ENCODE data around the gene GOLGA6L7.
"Not testable (repeated sequence)": the region's sequence is repeated elsewhere in the genome, so short reads cannot be mapped to it uniquely, and the experiment has no call there.

Gene GOLGA6L7

DNA sequence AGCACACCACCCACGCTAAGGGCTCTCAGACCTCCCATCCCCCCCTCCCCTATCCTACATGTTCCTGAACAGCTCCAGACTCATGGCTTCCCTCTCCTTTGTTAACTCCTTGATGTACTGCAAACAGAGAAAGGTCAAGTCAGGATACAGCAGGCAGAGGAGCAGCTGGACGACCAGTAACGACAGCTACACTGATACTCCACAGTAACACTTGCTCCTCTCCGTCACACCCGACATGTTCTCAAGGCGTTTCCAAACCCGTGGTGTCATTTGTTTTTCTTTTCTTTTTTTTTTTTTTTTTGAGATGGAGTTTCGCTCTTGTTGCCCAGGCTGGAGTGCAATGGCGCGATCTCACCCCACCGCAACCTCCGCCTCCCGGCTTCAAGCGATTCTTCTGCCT, 4.3 kb downstream of the GOLGA6L7 start:
- DNase-seq (ENCODE audit: low read depth in 4 of 4, low spot score in 1 of 4): not testable (repeated sequence)

GRCh38 chr15:28843520-28843919, 4.9 kb downstream of the GOLGA6L7 start:
- not testable (repeated sequence) for DNase-seq (ENCODE audit: low read depth in 4 of 4, low spot score in 1 of 4)

DNA sequence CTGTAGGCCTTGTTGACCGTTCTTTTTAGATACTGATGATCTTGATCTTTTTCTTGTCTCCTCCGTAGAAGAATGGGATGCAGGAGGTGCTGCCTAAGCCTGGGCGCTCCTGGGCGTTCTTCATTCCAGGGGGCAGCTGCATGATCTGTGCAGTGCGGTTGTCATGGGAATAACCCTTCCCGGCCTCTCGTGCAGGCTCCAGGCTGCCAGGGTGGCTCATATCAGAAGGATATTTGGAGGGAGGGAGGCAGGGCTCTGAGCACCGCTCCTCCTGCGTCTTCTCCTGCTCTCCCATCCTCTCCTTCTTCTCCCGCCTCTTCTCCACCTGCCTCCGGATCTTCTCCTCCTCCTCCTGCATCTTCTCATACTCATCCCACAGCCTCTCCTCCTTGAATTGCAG, 6.2 kb downstream of the GOLGA6L7 start:
- DNase-seq (ENCODE audit: low read depth in 4 of 4, low spot score in 1 of 4): not testable (repeated sequence)

DNA sequence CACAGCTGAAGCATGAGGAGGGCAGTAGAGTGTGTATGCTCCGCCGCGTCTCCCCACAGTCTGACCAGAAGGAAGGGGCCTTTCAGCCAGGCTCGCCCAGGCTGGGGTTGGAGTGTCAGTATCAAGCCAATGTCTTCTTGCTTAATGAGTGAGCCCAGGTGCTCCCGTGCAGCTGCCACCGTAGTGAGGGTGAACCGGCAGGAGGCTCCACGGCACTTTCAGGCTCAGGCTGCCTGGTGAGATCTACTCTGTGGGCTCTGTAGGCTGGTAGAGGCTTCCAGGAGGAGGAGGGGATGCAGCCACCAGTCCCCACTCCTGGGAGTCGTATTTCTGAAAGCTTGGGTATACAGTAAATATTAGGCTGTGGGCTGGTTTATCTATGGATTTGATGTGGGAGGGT, 8.2 kb downstream of the GOLGA6L7 start:
- not testable (repeated sequence) for DNase-seq (ENCODE audit: low read depth in 4 of 4, low spot score in 1 of 4)

DNA sequence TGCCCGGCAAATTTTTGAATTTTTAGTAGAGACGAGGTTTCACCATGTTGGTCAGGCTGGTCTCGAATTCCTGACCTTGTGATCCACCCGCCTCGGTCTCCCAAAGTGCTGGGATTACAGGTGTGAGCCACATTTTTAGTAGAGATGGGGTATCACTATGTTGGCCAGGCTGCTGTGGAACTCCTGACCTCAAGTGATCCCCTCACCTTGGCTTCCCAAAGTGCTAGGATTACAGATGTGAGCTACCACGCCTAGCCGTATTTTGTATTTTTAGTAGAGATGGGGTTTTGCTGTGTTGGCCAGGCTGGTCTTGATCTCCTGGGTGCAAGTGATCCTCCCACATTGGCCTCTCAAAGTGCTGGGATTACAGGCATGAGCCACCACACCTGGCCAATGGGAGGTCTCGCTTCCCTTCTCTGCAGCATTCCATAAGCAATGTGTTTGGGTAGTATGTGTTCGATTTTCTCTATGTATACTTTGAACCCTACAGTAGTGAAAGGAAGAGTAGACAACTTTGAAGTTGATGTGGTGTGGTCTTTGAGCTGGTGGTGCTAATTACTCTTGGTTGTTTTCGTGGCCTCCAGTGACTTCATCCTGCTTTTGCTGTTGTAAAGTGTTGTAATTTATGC, 13.4 kb downstream of the GOLGA6L7 start:
- DNase-seq (ENCODE audit: low read depth in 4 of 4, low spot score in 1 of 4): not testable (repeated sequence)

GRCh38 chr15:28831897-28832587, 16.4 kb downstream of the GOLGA6L7 start:
- DNase-seq (ENCODE audit: low read depth in 4 of 4, low spot score in 1 of 4): peak; percentile 26 to 62 (median 40)

GRCh38 chr15:28821420-28821819, 27.0 kb downstream of the GOLGA6L7 start:
- DNase-seq (ENCODE audit: low read depth in 4 of 4, low spot score in 1 of 4): not testable (repeated sequence)

GRCh38 chr15:28819930-28820295, 28.5 kb downstream of the GOLGA6L7 start:
- DNase-seq (ENCODE audit: low read depth in 4 of 4, low spot score in 1 of 4): not testable (repeated sequence)

DNA sequence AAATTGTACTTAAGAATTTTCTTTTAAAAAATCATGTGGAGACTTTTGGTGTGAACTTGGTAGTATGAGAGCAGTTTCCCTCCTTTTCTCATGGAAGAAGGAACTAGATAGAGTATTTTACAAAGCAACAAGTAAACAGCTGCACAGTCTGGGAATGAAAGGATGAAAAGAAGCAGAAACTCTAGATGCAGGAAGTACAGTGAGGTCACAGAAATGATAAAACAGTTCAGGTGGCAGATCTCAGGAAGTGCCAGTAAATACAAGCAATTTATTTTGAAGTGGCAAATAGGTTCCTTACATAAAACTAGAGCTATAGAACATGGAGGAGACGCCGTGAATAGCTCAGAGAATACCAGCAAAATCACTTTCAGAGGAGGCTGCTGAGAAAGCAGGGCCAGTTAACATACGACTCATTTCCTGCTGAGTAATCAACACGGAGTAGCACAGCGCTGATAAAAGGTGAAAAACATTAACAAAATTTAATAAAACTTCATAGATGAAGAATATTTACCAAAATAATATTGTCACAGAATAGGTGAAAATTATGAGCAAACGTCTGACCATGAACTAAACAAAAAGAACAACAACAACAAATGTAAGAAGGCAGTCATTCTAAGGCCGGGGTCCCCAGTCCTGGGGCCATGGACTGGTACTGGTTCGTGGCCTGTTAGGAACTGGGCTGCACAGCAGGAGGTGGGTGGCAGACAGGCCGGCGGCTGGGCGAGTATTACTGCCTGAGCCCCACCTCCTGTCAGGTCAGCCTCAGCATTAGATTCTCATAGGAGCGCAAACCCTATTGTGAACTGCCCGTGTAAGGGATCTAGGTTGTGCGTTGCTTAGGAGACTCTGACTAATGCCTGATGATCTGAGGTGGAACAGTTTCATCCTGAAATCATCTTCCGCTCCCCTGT, 29.2 kb downstream of the GOLGA6L7 start:
- DNase-seq (ENCODE audit: low read depth in 4 of 4, low spot score in 1 of 4): peak in 2 of 4 experiments; percentile 7

- not testable (repeated sequence) for DNase-seq (ENCODE audit: low read depth in 4 of 4, low spot score in 1 of 4)
These were observed 30.3 kb downstream of the GOLGA6L7 start for GRCh38 chr15:28818168-28818567.

DNA sequence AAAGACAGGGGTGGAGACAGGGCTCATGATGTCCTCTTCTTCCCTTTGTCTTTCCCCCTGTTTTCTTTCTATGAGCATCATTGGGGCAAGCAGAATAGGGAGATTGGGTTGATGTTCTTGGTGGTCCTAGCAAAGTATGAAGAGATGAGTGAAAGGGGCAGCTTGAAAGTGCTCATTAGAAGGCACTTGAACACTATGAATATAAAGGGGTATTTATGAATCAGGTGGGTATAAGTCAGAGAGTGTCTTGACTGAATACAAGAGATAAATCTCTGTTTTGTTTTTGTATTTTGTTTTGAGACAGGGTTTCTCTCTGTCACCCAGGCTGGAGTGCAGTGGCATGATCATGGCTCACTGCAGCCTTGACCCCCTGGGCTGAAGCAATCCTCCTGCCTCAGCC, 34.4 kb downstream of the GOLGA6L7 start:
- DNase-seq (ENCODE audit: low read depth in 4 of 4, low spot score in 1 of 4): not testable (repeated sequence)

DNA sequence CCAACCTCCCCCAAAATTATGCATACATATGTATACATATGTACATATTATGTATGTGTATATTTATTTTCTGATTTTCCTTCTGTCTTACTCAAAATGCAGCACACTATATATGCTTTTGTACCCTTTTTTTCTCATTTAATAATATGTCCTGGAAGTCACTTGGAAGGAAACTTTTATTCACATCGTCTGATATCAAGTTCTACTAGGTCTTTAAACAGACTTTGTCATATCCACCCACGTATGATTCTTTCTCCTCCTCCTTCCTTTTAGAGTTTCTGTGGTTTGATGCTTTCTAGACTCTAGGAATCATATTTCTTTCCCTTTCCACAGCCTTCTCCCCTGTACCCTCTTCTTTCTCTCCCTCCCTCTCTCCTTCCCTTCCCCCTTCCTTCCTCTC, 35.1 kb downstream of the GOLGA6L7 start:
- not testable (repeated sequence) for DNase-seq (ENCODE audit: low read depth in 4 of 4, low spot score in 1 of 4)

DNA sequence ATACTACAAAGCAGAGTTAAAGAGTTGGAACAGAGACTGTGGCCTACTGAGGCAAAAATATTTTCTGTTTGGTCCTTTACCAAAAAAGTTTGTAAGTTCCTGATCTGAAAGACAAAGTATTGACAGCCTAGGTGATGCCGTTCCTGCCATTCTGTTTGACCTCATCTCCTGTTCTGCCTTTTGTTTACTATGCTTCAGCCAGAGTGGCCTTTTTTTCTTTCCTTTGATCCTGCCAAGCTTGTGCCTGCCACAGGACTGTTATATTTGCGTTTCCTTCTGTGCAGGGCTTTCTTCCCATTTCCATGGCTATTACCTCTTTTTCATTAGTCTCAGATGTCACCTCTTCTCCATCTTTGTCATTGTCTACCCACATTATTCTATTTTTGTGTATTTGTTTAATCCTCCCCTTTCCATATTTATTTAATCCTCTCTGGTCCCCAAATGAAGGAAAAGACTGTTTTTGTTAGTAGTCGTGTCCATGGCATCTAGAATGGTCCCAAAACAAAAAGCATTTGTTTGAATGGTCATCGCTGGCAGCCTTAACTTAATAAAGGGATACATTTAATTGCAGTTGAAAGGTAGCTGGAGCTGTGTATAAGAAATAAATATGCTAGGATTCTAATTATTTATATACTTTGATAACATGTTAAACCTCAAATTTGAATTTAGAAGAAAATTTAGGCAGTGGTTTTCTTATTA, 36.4 kb downstream of the GOLGA6L7 start:
- DNase-seq (ENCODE audit: low read depth in 4 of 4, low spot score in 1 of 4): not testable (repeated sequence)

DNA sequence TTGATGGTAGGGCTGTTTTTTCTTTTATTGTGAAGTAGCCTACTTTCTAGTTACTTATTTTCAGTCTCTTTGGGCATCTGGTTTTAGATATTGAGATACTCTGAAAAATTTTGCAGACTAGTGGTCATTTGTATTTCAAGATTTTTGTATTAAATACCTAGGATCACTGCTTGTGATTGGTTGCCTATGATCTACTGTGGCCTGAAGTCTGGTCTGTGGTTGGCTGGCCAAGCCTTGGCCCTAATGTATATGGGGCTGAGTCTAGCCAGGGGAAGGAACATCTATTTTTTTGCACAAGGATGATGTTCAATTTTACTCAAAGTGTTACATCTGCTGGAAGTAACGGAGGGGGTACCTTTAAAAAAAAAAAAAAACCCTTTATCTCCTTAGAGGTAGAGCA, 38.0 kb downstream of the GOLGA6L7 start:
- not testable (repeated sequence) for DNase-seq (ENCODE audit: low read depth in 4 of 4, low spot score in 1 of 4)

- DNase-seq (ENCODE audit: low read depth in 4 of 4, low spot score in 1 of 4): not testable (repeated sequence)
These were observed 40.3 kb downstream of the GOLGA6L7 start for GRCh38 chr15:28808136-28808535.

- not testable (repeated sequence) for DNase-seq (ENCODE audit: low read depth in 4 of 4, low spot score in 1 of 4)
These were observed 48.1 kb downstream of the GOLGA6L7 start for GRCh38 chr15:28800366-28800765.

GRCh38 chr15:28798234-28798633, 50.2 kb downstream of the GOLGA6L7 start:
- not testable (repeated sequence) for DNase-seq (ENCODE audit: low read depth in 4 of 4, low spot score in 1 of 4)

DNA sequence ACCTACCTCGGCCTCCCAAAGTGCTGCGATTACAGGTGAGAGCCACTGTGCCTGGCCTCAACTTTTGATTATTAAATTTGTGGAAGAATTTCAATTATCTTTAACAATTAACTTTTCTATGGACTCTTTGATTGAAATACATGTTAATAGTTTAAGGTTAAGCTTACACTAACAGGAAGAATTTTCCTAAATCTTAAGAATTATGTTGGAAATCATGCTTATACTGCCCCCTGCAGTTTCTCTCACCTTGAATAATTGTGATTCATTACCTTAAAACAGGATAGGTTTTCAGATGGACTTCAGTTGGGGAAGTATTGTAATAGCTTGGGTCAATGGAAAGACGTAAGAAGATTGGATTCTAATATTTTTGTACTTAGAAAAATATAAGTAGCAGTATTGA, 54.2 kb downstream of the GOLGA6L7 start:
- DNase-seq (ENCODE audit: low read depth in 4 of 4, low spot score in 1 of 4): not testable (repeated sequence)

Measured in stimulated activated CD4-positive, alpha-beta T cell treated with anti-CD3 and anti-CD28 coated beads, Interleukin-1b, Interleukin-23, amount 100 ng/mL, for 24 hours (primary cell).